ENCODE data around the gene ZSWIM1. TPM values are rescaled to one million over a fixed set of nuclear protein-coding genes. Genes with fewer than 3 reads are reported as not detected.
"Not testable (repeated sequence)": the region's sequence is repeated elsewhere in the genome, so short reads cannot be mapped to it uniquely, and the experiment has no call there.

Gene ZSWIM1
- total RNA-seq, 1 donor from 2014 or later, result 5.5 TPM

- DNase-seq, result peak; percentile 39
Observed at GRCh38 chr20:45890077-45890984, 9.3 kb downstream of the ZSWIM1 start.

DNA sequence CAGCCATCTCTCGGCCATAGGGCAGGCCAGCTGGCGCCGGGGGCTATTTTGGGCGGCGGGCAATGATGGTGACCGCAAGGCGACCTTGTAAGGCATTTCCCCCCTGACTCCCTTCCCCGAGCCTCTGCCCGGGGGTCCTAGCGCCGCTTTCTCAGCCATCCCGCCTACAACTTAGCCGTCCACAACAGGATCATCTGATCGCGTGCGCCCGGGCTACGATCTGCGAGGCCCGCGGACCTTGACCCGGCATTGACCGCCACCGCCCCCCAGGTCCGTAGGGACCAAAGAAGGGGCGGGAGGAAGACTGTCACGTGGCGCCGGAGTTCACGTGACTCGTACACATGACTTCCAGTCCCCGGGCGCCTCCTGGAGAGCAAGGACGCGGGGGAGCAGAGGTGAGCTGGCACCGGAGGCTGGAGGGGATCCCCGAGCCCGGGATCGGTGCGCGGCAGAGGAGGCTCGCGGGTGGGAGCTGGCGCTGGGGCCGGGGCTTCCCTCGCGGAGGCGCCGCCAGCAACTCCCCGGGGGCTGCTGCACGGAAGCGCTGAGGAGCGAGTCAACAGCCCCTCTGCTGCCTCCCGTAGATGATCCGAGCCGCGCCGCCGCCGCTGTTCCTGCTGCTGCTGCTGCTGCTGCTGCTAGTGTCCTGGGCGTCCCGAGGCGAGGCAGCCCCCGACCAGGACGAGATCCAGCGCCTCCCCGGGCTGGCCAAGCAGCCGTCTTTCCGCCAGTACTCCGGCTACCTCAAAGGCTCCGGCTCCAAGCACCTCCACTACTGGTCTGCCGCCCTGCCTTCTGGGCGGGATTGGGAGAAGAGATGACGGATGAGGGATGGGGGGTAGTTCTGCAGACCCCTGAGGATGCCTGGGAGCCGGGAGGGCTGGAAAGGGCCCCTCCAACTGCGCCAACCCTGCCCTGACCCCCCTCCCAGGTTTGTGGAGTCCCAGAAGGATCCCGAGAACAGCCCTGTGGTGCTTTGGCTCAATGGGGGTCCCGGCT is 10.3 kb downstream of the ZSWIM1 start, which contains the start of the genes CTSA and NEURL2:
CTSA (plus strand) TSS at position 351 of the 999 bp plus-strand sequence; CDS start at position 585, 234 bp downstream.
NEURL2 (minus strand) TSS at position 224 of the 999 bp plus-strand sequence; CDS start at position 7, 217 bp downstream.
- peak; percentile 85 for DNase-seq

- DNase-seq, result no peak
Observed at GRCh38 chr20:45892049-45892825, 11.2 kb downstream of the ZSWIM1 start.

- no peak for DNase-seq
Observed at GRCh38 chr20:45892828-45893500, 11.9 kb downstream of the ZSWIM1 start.

DNA sequence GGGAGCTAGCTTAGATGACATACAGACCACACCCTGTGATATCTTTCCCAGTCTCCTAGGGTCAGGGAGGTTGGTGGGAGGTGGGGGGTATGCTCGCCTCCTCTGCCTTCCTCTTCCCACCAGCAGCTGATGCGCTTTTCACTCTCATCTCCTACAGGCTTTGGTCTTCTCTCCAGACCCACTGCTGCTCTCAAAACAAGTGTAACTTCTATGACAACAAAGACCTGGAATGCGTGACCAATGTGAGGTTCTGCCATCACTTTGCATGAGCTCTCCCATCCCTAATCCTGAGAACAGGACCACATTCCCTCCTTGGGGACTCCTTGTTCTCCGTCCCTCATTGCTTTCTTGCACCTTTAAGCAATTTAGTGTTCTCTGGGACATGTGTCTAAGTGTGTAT is 12.8 kb downstream of the ZSWIM1 start:
- no peak for DNase-seq

- no peak for DNase-seq
Observed at GRCh38 chr20:45894797-45895196, 13.8 kb downstream of the ZSWIM1 start.

DNA sequence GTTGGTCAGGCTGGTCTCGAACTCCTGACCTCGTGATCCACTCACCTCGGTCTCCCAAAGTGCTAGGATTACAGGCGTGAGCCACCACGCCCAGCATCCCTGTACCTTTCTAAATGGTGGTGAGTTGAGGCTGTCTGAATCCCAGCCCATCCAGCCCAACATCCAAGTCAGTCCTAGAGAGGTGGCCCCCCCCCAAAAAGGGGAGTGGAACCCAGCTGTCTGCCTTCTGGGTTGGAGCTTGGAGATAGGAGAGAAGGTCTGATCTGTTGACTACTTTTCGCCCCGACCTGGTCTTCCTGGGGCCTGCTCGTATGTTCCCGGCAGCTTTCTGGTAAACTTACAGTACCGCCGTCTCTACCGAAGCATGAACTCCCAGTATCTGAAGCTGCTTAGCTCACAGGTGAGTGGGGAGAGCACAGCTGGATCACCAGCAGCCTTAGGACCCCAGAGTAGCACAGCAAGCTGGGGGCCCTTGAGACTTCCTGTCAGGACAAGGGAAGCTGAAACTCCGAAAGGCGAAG is 15.7 kb downstream of the ZSWIM1 start:
- no peak for DNase-seq

- DNase-seq, result no peak
Observed at GRCh38 chr20:45897289-45897688, 16.3 kb downstream of the ZSWIM1 start.

- DNase-seq, result no peak
Observed at GRCh38 chr20:45897692-45898091, 16.7 kb downstream of the ZSWIM1 start.

GRCh38 chr20:45898285-45898684 is 17.3 kb downstream of the ZSWIM1 start:
- no peak for DNase-seq

GRCh38 chr20:45899046-45899835 is 18.2 kb downstream of the ZSWIM1 start:
- DNase-seq, result no peak

- DNase-seq, result not testable (repeated sequence)
Observed at GRCh38 chr20:45901332-45901731, 20.3 kb downstream of the ZSWIM1 start.

GRCh38 chr20:45902199-45902701 is 21.2 kb downstream of the ZSWIM1 start:
- no peak for DNase-seq

GRCh38 chr20:45904583-45905504 is 23.8 kb downstream of the ZSWIM1 start:
- no peak for DNase-seq

- no peak for DNase-seq
Observed at GRCh38 chr20:45905505-45906079, 24.6 kb downstream of the ZSWIM1 start.

DNA sequence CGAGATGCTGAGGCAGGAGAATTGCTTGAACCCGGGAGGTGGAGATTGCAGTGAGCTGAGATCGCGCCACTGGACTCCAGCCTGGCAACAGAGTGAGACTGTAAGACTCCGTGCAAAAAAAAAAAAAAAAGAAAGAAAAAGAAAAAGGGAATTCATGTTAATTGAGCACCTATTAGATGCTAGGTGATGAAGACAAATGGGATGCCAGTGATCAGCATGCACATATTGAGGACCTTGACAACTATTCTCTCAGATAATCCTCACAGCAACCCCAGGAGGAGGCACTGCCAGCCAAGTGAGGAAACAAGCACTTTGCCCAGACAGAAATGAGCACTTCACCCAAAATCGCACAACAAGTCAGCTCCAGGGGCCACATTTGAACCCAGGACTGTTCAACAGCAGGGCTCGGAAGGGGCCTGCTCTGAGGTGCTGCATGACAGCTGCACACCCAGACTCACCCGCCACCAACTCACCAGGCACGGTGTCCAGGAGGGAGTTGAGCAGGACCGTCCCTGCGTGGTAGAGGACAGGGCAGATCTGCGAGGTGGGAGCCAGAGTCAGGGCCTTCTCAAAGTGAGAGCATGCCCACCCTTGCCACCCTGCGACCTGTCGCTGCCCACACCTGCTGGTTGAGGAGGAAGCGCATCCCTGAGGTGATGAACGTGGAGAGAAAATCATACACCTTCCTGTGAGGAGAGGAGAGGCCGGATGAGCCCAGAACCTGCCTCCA is 26.4 kb downstream of the ZSWIM1 start:
- DNase-seq, result no peak

DNA sequence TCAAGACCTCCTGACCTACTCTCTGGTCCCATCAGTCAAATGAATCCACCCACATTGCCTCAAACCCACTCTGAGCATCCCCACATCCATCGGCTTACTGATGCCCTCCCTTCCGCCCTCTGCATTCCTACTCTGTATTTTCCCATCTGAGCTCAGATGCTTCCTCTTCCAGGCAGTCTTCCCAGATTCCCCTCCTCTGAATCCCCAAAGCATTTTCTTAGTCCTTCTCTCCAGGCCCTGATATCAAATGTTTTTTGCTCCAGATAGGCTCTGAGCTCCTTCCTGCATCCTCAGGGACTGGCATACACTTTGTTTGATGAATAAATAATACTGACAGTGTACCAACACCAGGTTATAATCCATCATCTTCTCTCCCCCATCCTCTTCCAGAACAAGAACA is 27.1 kb downstream of the ZSWIM1 start:
- DNase-seq, result no peak
